Stomach (tissue), 9 donors: ENCODE data around the gene KLHL22. TPM values are rescaled to one million over a fixed set of nuclear protein-coding genes. Genes with fewer than 3 reads are reported as not detected.
"Not testable (repeated sequence)": the region's sequence is repeated elsewhere in the genome, so short reads cannot be mapped to it uniquely, and the experiment has no call there.

ENCODE experiments used
- DNase-seq, 2 donors: peaks; one replicate each; pipeline versions ENCODE4 v3.0.0 to v3.0.0-alpha.2; 2013 to 2019
- H3K27ac ChIP-seq, 5 donors: fragments of 200-600 bp in 4 of 5; sonication (generic) in 4 of 5; one replicate each; pipeline ENCODE4 v1.5.1; 2013 to 2019; ENCODE audit warnings: mild to moderate bottlenecking in 1 of 5, moderate library complexity in 1 of 5
- H3K27me3 ChIP-seq, 3 donors: fragments of 200-600 bp; sonication (generic); one replicate each; pipeline ENCODE4 v1.5.1; 2017 to 2019; ENCODE audit warnings: mixed run types in 1 of 3
- H3K36me3 ChIP-seq, 4 donors: fragments of 200-600 bp; sonication (generic); 1 replicate in 3 of 4; 2 replicates in 1 of 4; pipeline ENCODE4 v1.5.1; 2016 to 2019
- H3K4me1 ChIP-seq, 4 donors: fragments of 200-600 bp; sonication (generic); one replicate each; pipeline ENCODE4 v1.5.1; 2016 to 2019
- H3K4me3 ChIP-seq, 4 donors: fragments of 200-600 bp; sonication (generic) in 3 of 4; one replicate each; pipeline ENCODE4 v1.5.1; 2016 to 2019; ENCODE audit warnings: mild to moderate bottlenecking in 1 of 4
- H3K9me3 ChIP-seq, 4 donors: fragments of 200-600 bp; sonication (generic); one replicate each; pipeline ENCODE4 v1.5.1; 2016 to 2019
- EP300 ChIP-seq: sonication (generic); formaldehyde crosslinking; IDR thresholded peaks from one replicate; pipeline ENCODE4 v1.6.1; 2017; ENCODE audit warnings: antibody characterized with exemption
- POLR2A ChIP-seq, 4 donors: fragments of 450-650 bp; IDR thresholded peaks; one replicate each; pipeline ENCODE4 v1.6.1; 2016; ENCODE audit warnings: antibody characterized with exemption in 4 of 4, control low read depth in 2 of 4, mild to moderate bottlenecking in 1 of 4, moderate library complexity in 1 of 4
- POLR2AphosphoS5 ChIP-seq, 3 donors: sonication (generic); formaldehyde crosslinking; IDR thresholded peaks; one replicate each; pipeline ENCODE4 v1.6.1; 2016; ENCODE audit warnings: antibody characterized with exemption in 3 of 3
- WGBS, 5 donors: extraction: QIAGEN DNeasy Blood & Tissue Kit in 3 of 5; methylation state at CpG; one replicate each; pipeline versions ENCODE4 v1.1.5 to v1.1.7; 2013 to 2018; 5-methylcytosine and 5-hydroxymethylcytosine counted together
- intact Hi-C: fragments of 100-400 bp; cut with DNase I; formaldehyde crosslinking; loops from one replicate; pipeline ENCODE4 v1.15.1; 2023; ENCODE audit warnings: low total_unique reads
- polyA plus RNA-seq, 3 donors: library from polyadenylated mRNA; stranded (reverse); fragments of 200-250 nt; gene quantifications; one replicate each; pipeline ENCODE4 v1.2.3, GENCODE V29; 2013
- total RNA-seq, 5 donors: library from RNA; depleted of rRNA; stranded (reverse); fragments of >200 nt; gene quantifications; one replicate each; pipeline versions ENCODE4 v1.1.0 to v1.2.3, GENCODE V29; 2014 to 2016
- TF ChIP-seq, protein P1 (sequence below), 7 experiments: fragments of 450-650 bp in 4 of 7; fragments of 200-600 bp in 3 of 7; sonication (generic) in 3 of 7; IDR thresholded peaks; one replicate each; pipeline ENCODE4 v1.5.1; 2016 to 2019; ENCODE audit warnings: antibody characterized with exemption in 7 of 7, control low read depth in 2 of 7, mild to moderate bottlenecking in 1 of 7
- donor health status: healthy with polysubstance abuse.
- donor health status: Bipolar disorder and iron deficiency.
- donor health status: healthy.

Gene KLHL22
- total and polyA plus RNA-seq, 8 donors: 7.0 to 26.5 (median 12.7) TPM

DNA sequence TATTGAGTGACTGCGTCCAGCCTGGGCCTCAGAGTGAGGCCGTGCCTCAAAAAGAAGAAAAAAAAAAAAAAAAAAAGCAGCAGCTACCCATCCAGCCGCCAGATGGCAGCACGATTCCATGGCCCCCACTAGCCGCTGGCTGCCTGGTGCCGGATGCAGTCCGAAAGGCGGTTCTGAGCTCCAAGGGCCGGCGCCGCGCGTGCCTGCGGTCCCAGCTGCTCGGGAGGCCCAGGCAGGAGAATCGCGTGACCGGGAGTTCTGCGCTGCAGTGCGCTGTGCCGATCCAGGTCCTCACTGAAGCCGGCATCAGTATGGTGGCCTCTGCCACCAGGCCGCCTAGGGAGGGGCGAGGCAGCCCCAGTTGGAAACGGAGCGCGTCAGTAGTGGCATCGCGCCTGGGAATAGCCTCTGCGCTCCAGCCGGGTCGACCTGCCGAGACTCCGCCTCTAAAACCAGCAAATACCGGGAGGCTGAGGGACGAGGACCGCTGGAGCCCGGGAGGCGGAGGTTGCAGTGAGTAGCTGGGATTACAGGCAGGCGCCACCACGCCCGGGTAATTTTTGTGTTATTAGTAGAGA is 77.3 kb downstream of the KLHL22 start:
- DNase-seq: peak; percentile 84 to 94
- intact Hi-C loops: no loop called here

DNA sequence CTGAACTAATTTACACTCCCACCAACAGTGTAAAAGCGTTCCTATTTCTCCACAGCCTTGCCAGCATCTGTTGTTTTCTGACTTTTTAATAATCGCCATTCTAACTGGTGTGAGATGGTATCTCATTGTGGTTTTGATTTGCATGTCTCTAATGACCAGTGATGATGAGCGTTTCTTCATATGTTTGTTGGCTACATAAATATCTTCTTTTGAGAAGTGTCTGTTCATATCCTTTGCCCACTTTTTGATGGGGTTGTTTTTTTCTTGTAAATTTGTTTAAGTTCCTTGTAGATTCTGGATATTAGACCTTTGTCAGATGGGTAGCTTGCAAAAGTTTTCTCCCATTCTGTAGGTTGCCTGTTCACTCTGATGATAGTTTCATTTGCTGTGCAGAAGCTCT is 79.9 kb downstream of the KLHL22 start:
- H3K4me1 ChIP-seq, H3K9me3 ChIP-seq, H3K36me3 ChIP-seq, H3K27ac ChIP-seq, intact Hi-C loops, H3K27me3 ChIP-seq, DNase-seq, H3K4me3 ChIP-seq: not testable (repeated sequence)
- 80 to 87% (median 86%) methylated on average over 3 of the region's 3 CpGs for WGBS, 5 donors

More for the DNA sequence above, 77.3 kb downstream of the KLHL22 start:
- TF ChIP-seq POLR2A (IDR thresholded peaks at IDR 0.05) (no peak), POLR2AphosphoS5 (IDR thresholded peaks at IDR 0.05) (peak in 1 of 3 donors; percentile 41)
- TF ChIP-seq, protein P1, sequence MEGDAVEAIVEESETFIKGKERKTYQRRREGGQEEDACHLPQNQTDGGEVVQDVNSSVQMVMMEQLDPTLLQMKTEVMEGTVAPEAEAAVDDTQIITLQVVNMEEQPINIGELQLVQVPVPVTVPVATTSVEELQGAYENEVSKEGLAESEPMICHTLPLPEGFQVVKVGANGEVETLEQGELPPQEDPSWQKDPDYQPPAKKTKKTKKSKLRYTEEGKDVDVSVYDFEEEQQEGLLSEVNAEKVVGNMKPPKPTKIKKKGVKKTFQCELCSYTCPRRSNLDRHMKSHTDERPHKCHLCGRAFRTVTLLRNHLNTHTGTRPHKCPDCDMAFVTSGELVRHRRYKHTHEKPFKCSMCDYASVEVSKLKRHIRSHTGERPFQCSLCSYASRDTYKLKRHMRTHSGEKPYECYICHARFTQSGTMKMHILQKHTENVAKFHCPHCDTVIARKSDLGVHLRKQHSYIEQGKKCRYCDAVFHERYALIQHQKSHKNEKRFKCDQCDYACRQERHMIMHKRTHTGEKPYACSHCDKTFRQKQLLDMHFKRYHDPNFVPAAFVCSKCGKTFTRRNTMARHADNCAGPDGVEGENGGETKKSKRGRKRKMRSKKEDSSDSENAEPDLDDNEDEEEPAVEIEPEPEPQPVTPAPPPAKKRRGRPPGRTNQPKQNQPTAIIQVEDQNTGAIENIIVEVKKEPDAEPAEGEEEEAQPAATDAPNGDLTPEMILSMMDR (IDR thresholded peaks at IDR 0.05): peak in 5 of 7 experiments; percentile 84 to 96 (median 86)
- peaks cover 5 to 18% (median 16%) of the 10 kb centered on the region in 4 donors for H3K4me1 ChIP-seq
- H3K9me3 ChIP-seq: no peaks in the 10 kb centered on the region
- no peaks in the 10 kb centered on the region for H3K36me3 ChIP-seq
- 12 to 20% (median 15%) methylated on average over 33 to 42 of the region's 42 CpGs for WGBS, 5 donors
- H3K4me3 ChIP-seq: peak overlapping the region; percentile 36 to 40 (median 38)
- H3K27me3 ChIP-seq: no peaks in the 10 kb centered on the region
- H3K27ac ChIP-seq: peak overlapping the region in 4 of 5 donors; percentile 13 to 75 (median 31)

DNA sequence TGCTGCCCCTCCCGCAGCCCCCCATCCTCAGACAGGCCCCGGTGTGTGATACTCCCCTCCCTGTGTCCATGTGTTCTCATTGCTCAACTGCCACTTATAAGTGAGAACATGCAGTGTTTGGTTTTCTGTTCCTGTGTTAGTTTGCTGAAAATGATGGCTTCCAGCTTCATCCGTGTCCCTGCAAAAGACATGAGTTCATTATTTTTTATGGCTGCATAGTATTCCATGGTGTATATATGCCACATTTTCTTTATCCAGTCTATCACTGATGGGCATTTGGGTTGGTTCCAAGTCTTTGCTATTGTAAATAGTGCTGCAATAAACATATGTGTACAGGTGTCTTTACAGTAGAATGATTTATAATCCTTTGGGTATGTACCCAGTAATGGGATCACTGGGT is 80.4 kb downstream of the KLHL22 start:
- intact Hi-C loops, H3K27me3 ChIP-seq, H3K36me3 ChIP-seq, H3K4me3 ChIP-seq, H3K27ac ChIP-seq, DNase-seq, H3K4me1 ChIP-seq, H3K9me3 ChIP-seq: not testable (repeated sequence)
- 81 to 96% (median 94%) methylated on average over 3 of the region's 3 CpGs for WGBS, 5 donors

DNA sequence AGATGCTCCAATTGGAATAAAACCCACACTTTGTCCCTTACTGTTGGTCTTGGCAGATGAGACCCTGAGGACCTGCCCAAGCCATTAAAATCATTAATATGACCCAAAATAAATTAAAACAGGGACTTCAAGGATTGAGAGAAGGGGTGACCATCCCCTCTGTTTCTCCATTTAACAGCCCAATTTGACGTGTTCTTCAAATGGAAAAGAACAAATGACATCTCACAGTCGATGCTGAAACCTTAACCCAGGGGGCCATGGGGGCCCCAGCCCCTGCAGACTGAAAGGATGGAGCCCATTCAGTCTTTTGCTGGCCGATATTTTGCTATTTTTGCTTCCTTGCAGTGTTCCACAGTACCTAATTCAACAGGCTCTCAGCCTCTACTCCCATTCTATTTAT is 81.1 kb downstream of the KLHL22 start:
- H3K36me3 ChIP-seq: no peaks in the 10 kb centered on the region
- 51 to 73% (median 63%) methylated on average over 3 of the region's 3 CpGs for WGBS, 5 donors
- intact Hi-C loops: no loop called here
- no peak overlapping the region for H3K27ac ChIP-seq
- no peaks in the 10 kb centered on the region for H3K27me3 ChIP-seq
- H3K9me3 ChIP-seq: no peaks in the 10 kb centered on the region
- DNase-seq: no peak
- TF ChIP-seq EP300: no peak
- no peak for TF ChIP-seq POLR2A (IDR thresholded peaks at IDR 0.05)
- TF ChIP-seq, protein P1 (IDR thresholded peaks at IDR 0.05): no peak
- no peak for TF ChIP-seq POLR2AphosphoS5 (IDR thresholded peaks at IDR 0.05)
- H3K4me1 ChIP-seq: peaks cover 0 to 10% (median 9%) of the 10 kb centered on the region in 4 donors
- no peak overlapping the region for H3K4me3 ChIP-seq

DNA sequence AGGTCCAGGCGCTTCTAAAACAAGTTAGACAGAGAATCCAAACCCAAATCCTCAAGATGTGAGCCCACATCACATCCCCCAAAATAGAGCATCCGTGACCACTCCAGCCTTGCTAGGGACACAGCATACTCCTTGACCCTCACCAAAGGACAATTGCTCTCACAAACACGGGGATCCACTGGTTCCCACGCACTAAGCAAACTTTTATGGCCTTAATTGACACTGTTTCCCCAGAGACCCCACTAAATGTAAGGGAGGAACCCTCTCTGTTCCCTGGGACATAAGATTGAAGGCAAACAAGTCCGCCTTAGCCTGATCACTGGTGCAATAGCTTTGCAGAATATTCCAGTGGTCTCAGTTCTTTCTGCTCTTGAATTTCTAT is 81.5 kb downstream of the KLHL22 start:
- H3K27ac ChIP-seq: no peak overlapping the region
- peaks cover 0 to under 1% (median 0%) of the 10 kb centered on the region in 4 donors for H3K36me3 ChIP-seq
- intact Hi-C loops: no loop called here
- TF ChIP-seq POLR2AphosphoS5 (IDR thresholded peaks at IDR 0.05): no peak
- TF ChIP-seq EP300: no peak
- no peak for TF ChIP-seq POLR2A (IDR thresholded peaks at IDR 0.05)
- TF ChIP-seq, protein P1 (IDR thresholded peaks at IDR 0.05): no peak
- H3K9me3 ChIP-seq: no peaks in the 10 kb centered on the region
- 82 to 90% (median 89%) methylated on average over 5 of the region's 5 CpGs for WGBS, 5 donors
- no peak for DNase-seq
- H3K27me3 ChIP-seq: no peaks in the 10 kb centered on the region
- H3K4me1 ChIP-seq: peaks cover 0 to 10% (median 9%) of the 10 kb centered on the region in 4 donors
- H3K4me3 ChIP-seq: no peak overlapping the region
